A673 (cell line): ENCODE results near the gene SETX.

ENCODE experiments used
- EZH2 ChIP-seq: fragments of 200-600 bp; sonication (generic); IDR thresholded peaks from 2 replicates; pipeline ENCODE4 v1.6.1; 2017; ENCODE audit warnings: borderline replicate concordance, low read depth, mild to moderate bottlenecking, mixed read lengths, antibody characterized with exemption, low read length; ENCODE audit not compliant: poor library complexity, severe bottlenecking
- TF ChIP-seq, protein P1 (sequence below): fragments of 300-800, 200-600 bp; sonication (generic); conservative IDR thresholded peaks from 2 replicates; pipeline ENCODE4 v1.5.1; 2017; ENCODE audit warnings: low read depth, mild to moderate bottlenecking, antibody characterized with exemption, low read length, moderate library complexity, mixed read lengths

DNA sequence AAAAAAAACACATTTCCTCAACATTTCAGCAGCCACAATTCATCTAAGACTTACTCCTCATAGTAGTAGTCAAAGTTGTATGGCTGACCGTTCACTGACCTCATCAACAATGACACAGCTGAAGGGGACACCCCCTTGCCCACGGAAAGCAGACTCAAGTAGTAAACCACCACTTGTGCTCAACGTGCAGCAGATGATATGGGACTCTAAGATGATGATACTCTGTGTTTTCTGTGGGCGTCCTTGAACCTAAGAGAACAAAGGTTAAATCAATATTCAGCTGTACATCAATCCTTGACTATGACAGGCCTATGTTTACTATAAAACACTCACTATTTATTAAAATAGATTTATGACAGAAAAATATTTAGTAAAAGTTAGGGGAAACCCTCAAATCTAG, 71.6 kb downstream of the SETX start:
- TF ChIP-seq, protein P1, sequence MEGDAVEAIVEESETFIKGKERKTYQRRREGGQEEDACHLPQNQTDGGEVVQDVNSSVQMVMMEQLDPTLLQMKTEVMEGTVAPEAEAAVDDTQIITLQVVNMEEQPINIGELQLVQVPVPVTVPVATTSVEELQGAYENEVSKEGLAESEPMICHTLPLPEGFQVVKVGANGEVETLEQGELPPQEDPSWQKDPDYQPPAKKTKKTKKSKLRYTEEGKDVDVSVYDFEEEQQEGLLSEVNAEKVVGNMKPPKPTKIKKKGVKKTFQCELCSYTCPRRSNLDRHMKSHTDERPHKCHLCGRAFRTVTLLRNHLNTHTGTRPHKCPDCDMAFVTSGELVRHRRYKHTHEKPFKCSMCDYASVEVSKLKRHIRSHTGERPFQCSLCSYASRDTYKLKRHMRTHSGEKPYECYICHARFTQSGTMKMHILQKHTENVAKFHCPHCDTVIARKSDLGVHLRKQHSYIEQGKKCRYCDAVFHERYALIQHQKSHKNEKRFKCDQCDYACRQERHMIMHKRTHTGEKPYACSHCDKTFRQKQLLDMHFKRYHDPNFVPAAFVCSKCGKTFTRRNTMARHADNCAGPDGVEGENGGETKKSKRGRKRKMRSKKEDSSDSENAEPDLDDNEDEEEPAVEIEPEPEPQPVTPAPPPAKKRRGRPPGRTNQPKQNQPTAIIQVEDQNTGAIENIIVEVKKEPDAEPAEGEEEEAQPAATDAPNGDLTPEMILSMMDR = no peak
- TF ChIP-seq EZH2 = no peak
